ENCODE measurements around the gene AKT3.

DNA sequence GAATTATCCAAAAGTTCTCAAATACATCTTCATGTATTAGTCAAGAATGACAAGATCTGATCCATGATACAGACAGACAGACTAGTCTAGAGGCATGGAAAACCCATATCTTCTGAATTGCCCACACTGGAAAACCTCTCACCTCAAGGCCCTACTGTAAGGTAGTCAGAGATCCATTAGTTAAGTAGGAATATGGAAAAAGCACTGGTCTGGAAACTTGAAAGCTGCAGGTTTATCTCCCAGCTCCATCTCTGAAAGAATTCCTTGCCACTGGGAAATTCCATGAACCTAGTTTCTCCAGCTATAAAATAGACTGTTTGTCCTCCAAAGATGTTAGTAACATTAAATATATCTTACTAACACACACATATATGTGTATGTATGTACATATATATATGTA lies 169.2 kb downstream of the AKT3 start:
- no peak for TF ChIP-seq CTCF (IDR thresholded peaks at IDR 0.05)
- no peak for TF ChIP-seq POLR2A (IDR thresholded peaks at IDR 0.05)

Measured in thyroid gland (tissue), 4 donors.